ENCODE results near the gene MRNIP.
"Not testable (repeated sequence)": the region's sequence is repeated elsewhere in the genome, so short reads cannot be mapped to it uniquely, and the experiment has no call there.

MRNIP gene

GRCh38 chr5:179887095-179887494, 28.5 kb upstream of the MRNIP start:
- no peak for DNase-seq

GRCh38 chr5:179886190-179886911, 27.7 kb upstream of the MRNIP start:
- no peak for DNase-seq

GRCh38 chr5:179885491-179886090, 27.0 kb upstream of the MRNIP start:
- DNase-seq = no peak

- DNase-seq = no peak
These were observed 24.5 kb upstream of the MRNIP start for GRCh38 chr5:179883163-179883562.

GRCh38 chr5:179882338-179882737, 23.7 kb upstream of the MRNIP start:
- DNase-seq = no peak

GRCh38 chr5:179880848-179881590, 22.4 kb upstream of the MRNIP start:
- DNase-seq = no peak

GRCh38 chr5:179880066-179880650, 21.5 kb upstream of the MRNIP start:
- DNase-seq = no peak

- no peak for DNase-seq
These were observed 21.0 kb upstream of the MRNIP start for GRCh38 chr5:179879690-179880010.

GRCh38 chr5:179879003-179879689, 20.5 kb upstream of the MRNIP start:
- no peak for DNase-seq

GRCh38 chr5:179878222-179879002, 19.8 kb upstream of the MRNIP start:
- no peak for DNase-seq

- DNase-seq = no peak
These were observed 18.0 kb upstream of the MRNIP start for GRCh38 chr5:179876610-179876952.

- no peak for DNase-seq
These were observed 17.4 kb upstream of the MRNIP start for GRCh38 chr5:179875741-179876609.

- DNase-seq = no peak
These were observed 16.1 kb upstream of the MRNIP start for GRCh38 chr5:179874536-179875292.

- DNase-seq = no peak
These were observed 15.5 kb upstream of the MRNIP start for GRCh38 chr5:179874136-179874535.

GRCh38 chr5:179873588-179874110, 15.0 kb upstream of the MRNIP start:
- DNase-seq = no peak

GRCh38 chr5:179872828-179873575, 14.4 kb upstream of the MRNIP start:
- DNase-seq = no peak

GRCh38 chr5:179872055-179872827, 13.6 kb upstream of the MRNIP start:
- DNase-seq = no peak

GRCh38 chr5:179871533-179871932, 12.9 kb upstream of the MRNIP start:
- not testable (repeated sequence) for DNase-seq

GRCh38 chr5:179870952-179871351, 12.3 kb upstream of the MRNIP start:
- DNase-seq = no peak
